ENCODE data around the gene RHEBL1. TPM values are rescaled to one million over a fixed set of nuclear protein-coding genes. Genes with fewer than 3 reads are reported as not detected.

Gene RHEBL1
- total RNA-seq, 1 donor from 2014 or later: 5.4 TPM

- intact Hi-C loops (cut with micrococcal nuclease): no loop called here
These were observed 30.1 kb downstream of the RHEBL1 start for GRCh38 chr12:49039421-49040363.

- intact Hi-C loops (cut with micrococcal nuclease): no loop called here
These were observed 31.4 kb downstream of the RHEBL1 start for GRCh38 chr12:49038291-49038955.

- intact Hi-C loops (cut with micrococcal nuclease): no loop called here
These were observed 31.9 kb downstream of the RHEBL1 start for GRCh38 chr12:49037947-49038237.

DNA sequence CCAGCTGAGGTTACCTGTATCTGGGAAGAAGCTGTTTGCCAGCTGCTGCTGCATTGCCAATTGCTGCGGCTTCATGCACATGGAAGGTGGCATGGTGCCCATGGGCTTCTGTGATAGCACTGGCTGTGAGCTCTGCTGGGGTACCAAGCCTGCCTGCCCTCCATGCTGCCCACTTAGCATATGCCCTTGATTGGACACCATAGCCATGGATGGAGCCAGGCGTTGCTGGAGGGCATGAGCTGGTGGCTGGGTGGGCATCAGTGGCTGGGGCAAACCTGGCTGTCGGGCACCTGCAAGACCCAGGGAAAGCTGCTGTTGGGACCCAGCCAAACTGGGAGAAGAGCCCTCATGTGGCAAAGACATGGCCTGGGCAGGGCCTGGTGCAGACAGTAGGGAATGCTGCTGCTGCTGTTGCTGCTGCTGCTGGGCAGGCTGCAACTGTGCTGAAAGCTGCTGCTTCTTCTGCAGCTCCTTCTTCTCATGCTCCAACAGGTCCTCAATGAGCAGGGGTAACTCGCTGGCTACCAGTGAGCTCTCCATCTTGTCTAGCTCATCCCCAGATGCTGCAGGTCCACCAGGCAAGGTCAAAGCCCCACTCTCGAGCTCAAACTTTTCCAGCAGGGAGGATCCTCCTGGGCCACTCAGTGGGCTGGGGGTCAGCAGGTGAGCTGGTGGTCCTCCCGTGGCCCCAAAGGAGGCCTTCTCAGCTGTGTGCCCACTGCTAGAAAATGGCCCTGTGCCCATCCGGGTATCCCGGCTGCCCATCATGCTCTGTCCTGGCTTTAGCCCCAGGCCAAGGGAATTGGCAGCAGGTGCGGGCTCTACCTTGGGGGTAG, 32.5 kb downstream of the RHEBL1 start:
- intact Hi-C loops (cut with micrococcal nuclease): no loop called here

DNA sequence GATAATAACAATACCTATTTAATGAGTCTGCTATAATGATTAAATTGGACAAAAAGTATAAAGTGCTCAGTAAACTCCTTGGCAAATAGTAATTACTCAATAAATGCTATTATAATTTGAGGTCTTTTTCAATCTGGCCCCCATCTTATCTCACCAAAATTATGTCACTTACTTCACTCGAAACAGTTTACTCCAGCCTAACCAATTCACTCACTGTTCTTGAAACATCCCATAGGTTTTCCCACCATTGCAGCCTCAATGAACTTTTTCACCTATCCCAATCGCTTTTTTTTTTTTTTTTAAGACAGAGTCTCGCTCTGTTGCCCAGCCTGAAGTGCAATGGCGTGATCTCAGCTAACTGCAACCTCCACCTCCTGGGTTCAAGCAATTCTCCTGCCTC, 33.8 kb downstream of the RHEBL1 start:
- intact Hi-C loops (cut with micrococcal nuclease): no loop called here

DNA sequence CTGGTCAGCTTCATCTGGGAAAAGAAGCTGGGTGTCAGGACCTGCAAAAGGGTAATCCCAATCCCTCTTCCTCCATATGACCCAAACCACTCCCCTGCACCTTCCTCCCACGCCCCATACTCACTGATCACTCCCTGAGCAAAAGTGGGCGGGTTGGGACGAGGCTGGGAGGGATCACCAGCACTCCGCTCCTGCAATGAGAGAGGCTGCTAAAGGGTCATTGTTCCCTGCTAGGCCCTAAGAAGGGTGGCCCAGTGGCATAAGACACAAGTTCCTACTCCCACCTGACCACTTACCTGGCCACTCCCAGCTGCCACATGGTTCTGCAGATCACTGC, 35.5 kb downstream of the RHEBL1 start:
- intact Hi-C loops (cut with micrococcal nuclease): no loop called here

GRCh38 chr12:49033611-49034285, 36.0 kb downstream of the RHEBL1 start:
- intact Hi-C loops (cut with micrococcal nuclease): no loop called here

GRCh38 chr12:49032679-49033447, 36.9 kb downstream of the RHEBL1 start:
- intact Hi-C loops (cut with micrococcal nuclease): no loop called here

- intact Hi-C loops (cut with micrococcal nuclease): no loop called here
These were observed 37.5 kb downstream of the RHEBL1 start for GRCh38 chr12:49032276-49032675.

DNA sequence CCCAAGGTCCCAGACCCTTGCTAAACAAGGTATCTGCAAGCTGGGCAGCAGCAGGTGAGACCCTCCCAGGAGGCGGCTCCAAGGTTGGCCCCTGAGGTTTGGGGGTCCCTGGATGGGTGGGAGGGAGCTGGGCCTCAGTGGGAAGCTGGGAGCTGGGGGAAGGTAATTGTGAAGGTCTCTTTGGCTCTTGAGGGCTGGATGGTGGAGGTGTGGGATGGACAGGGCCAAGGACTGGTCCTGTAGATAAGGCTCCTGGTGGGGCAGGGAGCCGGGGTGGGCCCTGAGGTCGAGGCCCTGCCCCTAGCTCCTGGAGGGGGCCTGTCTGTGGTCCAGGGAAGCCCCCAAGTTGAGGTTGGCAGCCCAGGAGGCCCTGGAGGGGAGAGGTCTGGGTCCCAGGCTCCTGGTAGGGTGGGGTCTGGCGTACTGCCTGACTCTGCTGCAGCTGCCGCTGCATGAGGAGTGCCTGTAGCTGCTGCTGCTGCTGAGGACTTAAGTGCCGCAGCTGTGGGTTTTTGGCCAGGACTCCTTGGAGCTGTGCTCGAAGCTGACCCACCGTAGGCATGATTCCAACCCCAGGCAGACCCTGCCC, 38.1 kb downstream of the RHEBL1 start:
- intact Hi-C loops (cut with micrococcal nuclease): no loop called here

- intact Hi-C loops (cut with micrococcal nuclease): no loop called here
These were observed 38.8 kb downstream of the RHEBL1 start for GRCh38 chr12:49030714-49031572.

DNA sequence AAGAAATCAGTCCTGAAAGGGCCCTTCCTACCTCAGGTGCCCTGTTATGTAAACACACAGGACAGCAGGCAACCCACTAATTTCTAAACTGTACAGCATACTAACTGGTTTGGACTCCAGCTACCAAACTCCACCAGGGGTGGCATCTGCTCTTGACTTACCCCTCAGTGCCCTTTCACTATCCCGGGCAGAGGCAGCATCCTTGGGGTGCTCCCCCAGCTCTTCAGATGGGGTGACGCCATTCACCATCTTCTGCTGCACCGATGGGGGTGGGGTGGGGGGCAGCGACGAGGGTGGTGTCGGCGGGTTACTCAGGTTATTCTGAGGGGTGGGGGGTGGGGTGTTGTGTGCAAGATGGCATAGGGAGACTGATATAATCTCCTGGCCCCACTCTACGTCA, 39.7 kb downstream of the RHEBL1 start:
- intact Hi-C loops (cut with micrococcal nuclease): no loop called here

GRCh38 chr12:49028666-49029275, 41.0 kb downstream of the RHEBL1 start:
- intact Hi-C loops (cut with micrococcal nuclease): no loop called here

DNA sequence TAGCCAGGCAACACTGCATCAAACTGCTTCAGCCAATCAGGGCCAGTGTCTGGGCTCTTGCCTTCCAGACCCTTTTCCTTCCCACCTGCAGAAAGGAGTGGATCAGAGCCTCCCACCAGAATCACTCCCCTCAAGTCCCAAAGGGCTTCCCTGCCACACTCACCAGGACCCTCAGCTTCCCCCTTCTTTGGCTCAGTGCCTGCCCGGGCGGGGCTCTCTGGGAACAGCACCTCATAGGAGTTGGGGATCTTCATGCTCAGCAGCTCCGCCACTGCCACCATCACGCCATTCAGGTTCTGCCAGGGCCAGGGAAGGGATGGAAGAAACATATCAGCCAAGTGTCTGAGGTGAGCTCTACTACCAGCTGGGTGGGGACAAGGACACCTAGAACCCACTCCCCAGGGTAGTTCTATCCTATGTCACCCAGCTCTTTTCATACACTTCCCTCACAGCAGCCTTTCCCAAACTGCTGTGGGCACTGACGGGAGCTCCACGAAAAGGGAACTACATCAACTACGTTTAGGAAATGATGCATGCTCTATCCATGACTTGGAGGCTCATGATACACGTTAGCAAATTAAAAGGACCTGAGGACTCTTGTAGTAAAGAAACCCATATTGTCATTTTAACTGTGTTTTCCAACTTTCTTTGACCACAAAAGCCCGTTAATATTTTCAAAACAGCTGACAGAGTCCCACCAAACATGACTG, 41.8 kb downstream of the RHEBL1 start:
- intact Hi-C loops (cut with micrococcal nuclease): no loop called here

GRCh38 chr12:49026678-49027480, 42.9 kb downstream of the RHEBL1 start:
- intact Hi-C loops (cut with micrococcal nuclease): no loop called here

DNA sequence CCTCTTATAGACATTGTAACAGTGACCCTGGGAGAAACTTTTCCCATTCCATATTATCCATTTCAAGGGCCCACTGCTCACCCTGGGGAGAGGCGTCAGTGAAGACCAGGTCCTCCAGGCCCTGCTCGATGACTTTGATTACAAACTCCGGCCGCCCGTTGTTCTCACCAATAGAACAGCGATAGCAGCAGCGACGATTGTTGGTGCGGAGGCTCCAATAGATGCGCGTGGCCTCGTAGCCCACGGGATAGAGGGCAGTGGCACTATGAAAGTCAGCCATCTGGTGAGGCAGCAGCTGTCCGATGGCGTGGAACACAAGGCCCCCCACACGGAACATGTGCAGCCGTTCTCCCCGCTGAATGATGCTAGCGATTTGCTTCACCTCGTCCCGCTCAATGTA, 43.7 kb downstream of the RHEBL1 start:
- intact Hi-C loops (cut with micrococcal nuclease): no loop called here

- intact Hi-C loops (cut with micrococcal nuclease): no loop called here
These were observed 44.3 kb downstream of the RHEBL1 start for GRCh38 chr12:49025463-49025862.

GRCh38 chr12:49024543-49024942, 45.2 kb downstream of the RHEBL1 start:
- intact Hi-C loops (cut with micrococcal nuclease): no loop called here

Measured in T-helper 2 cell treated with Interferon-gamma antibody and Interleukin-4, amounts not matched to agents 100 ng/mL and 5 ng/mL, for 36 hours (primary cell).